DMS153 treated with DMSO at 0.1 percent for 48 hours (cell line): ENCODE data around the gene PARL.

Experiments
- DNase-seq: peaks from one replicate; lab custom pipeline; 2025; ENCODE audit not compliant: unreplicated experiment; lab: John Stamatoyannopoulos, UW

The PARL gene, protein sequence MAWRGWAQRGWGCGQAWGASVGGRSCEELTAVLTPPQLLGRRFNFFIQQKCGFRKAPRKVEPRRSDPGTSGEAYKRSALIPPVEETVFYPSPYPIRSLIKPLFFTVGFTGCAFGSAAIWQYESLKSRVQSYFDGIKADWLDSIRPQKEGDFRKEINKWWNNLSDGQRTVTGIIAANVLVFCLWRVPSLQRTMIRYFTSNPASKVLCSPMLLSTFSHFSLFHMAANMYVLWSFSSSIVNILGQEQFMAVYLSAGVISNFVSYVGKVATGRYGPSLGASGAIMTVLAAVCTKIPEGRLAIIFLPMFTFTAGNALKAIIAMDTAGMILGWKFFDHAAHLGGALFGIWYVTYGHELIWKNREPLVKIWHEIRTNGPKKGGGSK

DNA sequence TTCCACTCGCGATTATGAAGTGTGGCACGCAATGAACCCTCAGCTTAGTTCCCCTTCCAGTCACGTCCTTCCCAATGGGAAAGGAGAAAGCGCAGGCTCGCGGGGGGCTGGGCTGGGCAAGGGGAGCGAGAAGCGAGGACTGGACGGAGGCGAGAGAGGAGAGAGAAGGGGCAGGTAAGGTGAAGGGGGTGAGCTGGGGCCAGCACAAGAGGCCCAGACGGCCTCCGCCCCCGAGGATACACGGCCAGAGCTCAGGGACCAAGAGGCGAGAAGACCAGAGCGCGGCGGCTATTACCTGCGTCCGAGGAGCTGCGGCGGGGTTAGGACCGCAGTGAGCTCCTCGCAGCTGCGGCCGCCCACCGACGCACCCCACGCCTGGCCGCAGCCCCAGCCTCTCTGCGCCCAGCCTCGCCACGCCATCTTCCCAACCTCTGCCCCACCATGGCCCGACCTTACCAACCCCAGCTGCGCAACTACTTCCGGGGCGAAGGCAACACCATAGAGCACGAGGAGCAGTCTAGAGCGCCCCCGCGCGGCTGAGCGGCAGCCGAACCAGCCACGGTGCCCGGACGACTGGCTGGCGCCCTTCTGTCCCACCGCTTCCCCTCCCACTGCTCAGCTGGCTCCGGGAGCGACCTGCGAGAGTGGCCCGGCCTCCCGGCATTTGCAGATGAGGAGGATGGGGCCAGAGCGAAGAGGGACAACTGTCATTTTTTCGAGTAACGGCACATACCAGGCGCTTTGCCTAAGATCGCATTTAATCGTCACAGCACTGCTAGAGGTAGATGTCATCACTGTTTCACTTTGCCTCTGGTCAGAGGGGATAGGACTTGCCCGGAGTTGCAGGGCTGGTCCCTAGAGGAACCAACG, at the start of gene PARL:
Gene PARL, minus strand, starts transcription at position 454 of the 870 bp plus-strand sequence. Its CDS starts 34 bp downstream, at position 420.
- peak; percentile 88 for DNase-seq

DNA sequence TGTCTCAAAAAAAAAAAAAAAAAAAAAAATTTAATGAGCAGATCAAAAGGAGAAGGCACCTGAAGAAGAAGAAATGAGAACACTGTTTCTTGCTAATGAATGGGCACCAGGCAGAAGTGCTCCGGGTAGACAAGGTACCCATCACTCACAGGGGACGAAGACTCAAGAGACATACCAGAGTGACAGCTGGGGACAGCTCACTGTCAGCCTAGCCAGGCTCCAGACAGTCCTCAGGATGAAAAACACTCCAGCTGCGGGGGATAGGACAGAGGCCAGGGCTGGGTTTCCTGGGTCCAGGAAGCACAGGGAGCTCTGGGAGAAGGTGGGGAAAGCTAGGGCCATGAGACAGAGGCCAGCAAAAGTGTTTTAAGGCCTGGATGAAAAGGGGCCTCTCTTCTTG, 48.5 kb upstream of the PARL start:
- no peak for DNase-seq

DNA sequence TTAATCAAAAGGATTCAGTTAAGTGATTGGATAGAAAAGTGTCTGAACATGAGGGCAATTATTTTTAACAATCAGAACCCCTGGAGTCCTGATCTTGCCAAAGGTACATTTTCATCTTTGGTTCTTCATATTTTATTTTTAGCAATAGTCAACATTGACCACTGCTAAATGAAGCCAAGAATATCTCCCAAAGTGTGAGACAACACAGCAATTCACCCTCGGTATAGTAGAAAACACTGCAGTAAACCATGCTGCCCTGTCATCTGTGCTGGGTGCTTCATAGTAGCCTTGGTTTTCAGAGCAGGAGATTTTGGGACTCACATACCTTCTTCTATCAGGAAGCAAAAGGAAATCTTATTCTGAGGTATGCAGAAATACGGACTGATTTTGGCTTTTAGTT, 47.2 kb upstream of the PARL start:
- DNase-seq: no peak

DNA sequence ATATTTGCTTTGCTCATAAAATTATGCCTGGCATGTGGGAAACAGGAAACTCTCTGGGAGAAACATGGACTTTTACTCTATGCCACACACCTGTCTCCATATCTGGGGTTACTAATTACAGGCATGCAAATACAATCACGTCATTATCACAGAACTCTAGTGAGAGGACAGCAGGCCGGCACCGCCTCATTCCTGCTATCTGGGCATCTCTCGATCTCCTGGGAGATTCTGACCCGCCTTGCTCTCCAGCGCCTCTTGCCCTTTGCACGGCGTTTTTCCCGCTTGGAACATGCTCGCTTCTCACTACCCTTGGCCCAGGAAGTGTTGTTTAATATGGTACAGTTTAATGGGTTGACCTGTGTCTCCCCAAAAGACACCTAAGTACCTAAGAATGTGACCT, 45.4 kb upstream of the PARL start:
- DNase-seq: no peak

DNA sequence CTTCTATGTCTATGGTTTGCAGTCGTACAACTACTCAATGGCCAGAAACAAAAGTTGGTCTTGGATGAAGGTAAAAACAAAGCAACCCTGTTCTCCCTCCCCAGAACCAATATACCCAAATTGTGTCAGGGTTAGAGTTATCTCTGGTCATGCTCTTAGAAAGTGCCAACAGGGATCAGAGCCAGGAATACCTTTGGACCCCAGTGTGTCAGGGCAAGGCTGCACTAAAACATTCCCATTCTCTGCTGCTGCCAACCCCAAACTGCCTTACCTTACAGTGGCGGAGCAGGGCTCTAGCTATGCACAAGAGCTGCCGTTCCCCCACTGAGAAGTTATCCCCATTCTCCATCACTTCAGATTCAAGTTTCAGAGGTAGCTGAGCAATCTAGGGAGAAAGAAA, 42.4 kb upstream of the PARL start:
- no peak for DNase-seq

DNA sequence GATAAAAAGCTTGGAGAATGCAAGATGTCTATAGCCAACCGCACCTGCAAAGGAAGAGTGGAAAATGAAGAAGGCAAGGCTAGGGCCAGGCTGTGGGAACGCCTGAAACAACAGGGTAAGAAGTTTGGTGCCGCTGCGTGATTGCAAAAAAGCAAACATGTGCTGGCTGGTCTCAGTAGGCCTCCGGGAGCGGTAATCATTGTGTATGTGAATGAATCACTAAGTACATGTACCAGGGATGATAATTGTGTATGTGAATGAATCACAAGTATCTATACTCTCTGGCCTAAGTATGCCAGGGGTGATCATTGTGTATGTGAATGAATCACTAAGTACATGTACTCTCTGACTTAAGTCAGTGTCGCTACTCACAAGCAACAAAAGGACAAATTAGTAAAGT, 40.3 kb upstream of the PARL start:
- no peak for DNase-seq

DNA sequence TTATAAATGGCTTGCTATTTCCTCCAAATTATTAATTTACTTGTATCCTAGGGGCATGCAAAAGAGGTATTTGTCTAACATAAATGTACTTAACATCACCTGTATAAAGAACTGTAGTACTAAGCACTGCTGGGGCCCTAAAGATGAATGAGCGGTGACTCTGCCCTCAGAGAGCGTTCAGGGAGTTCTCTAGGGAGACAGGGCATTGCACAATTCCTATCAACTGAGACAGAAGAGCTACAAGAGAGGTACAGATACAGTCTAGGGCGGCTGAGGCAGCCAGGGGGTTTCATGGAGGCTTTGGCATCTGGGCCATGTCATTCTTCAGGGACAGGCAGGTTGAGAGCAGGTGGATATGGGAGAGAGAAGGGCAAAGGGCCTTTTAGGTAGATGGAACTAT, 39.9 kb upstream of the PARL start:
- DNase-seq: no peak

DNA sequence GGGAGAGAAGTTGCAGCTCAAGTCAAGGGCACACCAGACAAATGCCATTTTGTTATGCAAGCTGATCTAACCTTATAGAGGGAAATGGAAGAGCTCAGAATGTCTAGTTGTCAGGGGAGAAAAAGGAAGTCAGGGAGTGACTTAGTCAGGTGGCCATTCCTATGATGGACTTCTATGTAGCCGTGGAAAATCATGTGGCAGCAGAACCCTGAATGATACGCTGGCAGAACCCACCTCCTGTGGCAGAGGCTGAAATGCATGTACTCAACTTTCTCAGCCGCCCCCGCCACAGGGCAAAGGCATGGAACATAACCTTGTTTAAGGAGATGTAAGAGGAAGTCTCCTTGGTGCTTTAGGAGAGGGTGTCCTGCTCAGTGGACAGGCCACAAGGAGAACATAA, 37.7 kb upstream of the PARL start:
- no peak for DNase-seq

DNA sequence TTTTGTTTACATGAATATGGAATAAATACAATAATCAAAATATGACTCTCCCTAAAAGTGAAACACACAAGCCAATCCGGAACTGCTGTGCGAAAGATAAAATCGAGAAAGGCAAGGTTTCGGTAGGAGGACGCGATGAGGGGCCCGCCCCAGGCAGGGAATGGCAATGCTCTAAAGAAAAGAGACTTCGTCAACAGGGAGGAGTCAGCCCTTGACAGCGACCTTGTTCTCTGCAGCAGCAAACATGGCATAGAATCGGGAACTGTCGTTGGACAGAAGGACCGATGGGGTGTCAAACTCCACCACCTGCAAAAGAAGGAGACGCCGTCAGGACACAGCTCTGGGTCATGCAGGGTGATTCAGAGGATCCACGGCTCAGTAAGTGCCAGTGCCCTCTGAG, 36.4 kb upstream of the PARL start:
- DNase-seq: no peak

DNA sequence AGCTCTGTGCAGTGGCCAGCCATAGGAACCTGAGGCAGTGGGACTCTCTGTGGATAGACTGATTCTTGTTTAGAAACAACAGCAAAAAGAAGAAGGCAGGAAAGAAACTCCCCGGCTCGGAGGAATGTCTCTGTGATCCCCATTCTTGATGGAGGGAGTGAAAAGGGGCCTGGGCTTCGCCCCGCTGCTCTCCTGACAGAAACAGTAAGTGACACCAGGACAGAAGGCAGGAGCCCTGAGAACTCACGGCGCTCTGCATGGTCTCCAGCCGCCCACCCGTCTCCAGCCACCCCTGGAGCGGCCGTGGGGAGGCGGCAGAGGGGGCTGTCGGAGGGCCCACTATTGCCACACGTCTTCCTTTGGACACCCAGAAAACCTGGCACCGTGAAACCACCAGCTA, 35.7 kb upstream of the PARL start:
- no peak for DNase-seq

DNA sequence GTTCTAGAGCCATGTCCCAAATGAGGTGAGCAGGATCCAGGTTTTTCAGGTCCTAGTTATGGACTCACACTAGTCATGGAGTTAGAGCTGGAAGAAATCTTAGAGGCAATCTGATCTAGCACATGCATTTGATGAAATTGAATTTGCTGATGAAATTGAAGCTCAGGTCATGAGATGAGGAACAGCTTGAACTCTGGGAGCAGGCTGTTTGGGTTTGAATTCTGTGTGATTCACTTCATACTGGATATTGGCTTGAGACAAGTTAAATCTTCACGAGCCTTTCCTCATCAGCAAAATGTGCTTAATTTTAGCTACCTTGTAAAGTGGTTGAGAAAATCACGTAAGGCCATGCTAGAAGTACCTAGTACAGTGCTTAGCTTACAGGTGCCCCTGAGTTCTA, 33.5 kb upstream of the PARL start:
- no peak for DNase-seq

DNA sequence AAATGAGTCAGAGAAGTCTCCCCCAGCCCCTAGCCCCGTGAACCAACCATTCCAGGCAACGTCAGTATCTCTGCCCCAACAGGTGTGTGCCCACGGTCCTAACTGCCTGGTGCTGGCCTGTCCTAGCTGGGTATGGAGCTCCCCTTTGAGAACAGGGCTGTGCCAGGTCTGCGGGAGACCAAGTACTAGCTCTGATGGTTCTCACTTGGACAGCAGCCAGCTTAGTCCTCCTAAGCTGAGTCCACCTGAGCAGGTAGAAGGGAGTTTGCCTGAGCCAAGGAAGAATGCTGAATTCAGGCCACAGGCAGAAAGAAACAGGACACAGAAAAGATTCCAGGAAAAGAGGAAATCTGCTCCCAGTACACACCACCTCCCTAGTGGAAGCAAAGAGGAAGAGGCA, 33.1 kb upstream of the PARL start:
- no peak for DNase-seq

DNA sequence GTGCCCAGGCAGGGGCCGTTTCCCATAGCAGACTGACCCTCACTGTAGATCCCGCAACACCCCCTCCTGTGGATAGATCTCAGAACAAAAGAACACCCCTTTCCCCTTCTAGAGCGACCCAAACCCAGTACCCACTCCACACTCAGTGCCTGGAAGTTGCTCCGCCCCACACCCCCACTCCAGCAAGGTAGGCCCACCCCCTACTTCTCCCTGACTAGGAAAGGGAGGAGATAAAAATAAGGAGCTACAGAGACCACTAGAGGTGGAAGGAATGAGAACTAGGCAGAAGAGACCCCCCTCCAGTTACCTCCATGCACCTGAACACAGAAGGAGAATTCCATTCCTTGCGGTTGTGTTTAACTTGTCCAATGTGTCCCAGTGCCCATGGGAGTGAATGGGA, 30.2 kb upstream of the PARL start:
- DNase-seq: no peak

DNA sequence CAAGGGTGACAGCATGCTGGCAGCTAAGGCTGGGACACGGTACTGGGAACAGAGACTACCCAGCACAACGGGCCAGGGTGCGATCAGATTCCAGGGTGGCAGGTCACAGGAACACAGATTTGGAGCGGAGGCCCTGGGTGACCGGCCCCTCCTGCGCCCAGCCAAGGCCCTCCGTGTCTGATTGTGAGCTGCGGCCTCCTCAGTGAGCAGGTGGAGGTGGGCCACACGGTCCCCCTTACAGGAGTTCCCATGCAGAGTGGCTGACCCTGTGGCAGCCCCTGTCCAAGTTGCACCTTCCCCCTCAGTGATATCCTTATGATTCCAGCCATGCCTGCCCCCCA, 28.9 kb upstream of the PARL start:
- DNase-seq: no peak

DNA sequence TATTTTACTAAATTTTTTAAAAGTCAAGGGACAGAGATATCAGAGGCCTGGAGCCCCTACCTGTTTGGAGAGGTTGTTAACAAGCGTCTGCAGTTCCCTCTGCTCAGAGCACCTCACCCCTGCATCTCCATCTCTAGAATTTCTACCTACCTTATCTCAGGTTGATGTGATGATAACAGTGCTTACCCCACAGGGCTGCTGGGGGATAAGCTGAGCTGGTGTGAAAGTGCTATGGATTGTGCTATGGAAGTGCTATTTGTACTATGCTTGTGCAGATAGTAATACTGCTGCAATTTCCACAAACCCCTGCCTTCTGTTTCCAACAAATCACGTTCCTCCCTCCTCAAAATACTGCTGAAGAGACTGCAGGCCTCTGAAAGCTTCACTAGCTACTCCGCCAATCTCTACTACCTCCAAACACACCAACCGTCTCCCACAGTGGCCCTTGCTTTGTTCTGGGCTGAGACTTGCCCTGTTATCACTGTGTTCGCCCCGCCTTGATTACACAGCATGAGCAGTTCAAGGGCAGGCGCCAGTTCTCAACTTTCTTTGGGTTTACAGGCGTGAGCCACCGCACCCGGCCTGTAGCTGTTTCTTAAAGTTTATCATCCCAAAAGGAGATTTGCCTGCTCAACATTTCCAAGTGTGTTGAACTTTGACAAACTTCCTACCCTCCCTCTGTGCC, 28.4 kb upstream of the PARL start:
- no peak for DNase-seq

DNA sequence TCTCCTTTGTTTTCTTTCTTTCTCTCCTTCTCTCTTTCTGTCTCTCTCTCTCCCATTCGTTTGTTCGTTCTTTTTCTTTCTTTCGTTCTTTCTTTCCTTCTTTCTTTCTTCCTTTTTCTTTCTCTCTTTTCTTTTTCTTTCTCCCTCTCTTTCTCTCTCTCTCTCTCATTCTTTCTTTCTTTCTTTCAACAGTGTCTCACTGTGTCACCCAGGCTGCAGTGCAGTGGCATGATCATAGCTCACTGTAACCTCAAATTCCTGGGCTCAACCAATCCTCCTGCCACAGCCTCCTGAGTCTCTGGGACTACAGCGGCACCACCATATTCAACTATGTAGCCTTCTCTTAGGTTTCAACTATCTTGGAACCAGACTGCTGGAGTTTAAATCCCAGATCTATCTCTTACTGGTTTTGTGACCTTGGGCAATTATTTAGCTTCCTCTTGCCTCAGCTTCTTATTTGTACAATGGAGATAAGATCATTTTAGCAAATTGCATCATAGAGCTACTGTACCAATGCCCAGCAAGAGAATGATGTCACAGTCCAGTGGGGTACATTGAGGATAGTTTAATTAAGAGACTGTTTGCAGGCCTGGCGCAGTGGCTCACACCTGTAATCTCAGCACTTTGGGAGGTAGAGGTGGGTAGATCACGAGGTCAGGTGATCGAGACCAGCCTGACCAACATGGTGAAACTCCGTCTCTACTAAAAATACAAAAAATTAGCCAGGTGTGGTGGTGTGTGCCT, 27.3 kb upstream of the PARL start:
- no peak for DNase-seq

DNA sequence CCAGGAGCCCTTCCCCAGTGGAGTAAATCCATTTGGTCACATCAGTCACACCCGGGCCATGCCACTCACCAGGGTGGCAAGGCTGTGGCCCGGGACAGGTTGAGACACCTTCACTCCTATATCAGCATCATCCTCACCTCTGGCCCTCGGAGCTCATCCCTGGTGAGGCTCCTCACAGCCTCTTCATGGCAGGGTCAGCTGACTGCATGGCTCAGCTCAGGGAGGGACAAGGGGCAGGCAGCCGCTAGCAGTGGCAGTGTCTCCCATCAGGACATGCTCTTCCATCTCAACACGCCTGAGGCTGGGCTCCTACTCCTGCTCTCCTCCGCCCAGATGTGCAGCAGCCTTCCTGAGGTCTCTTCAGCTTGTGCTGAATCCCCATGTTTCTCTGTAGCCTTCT, 26.4 kb upstream of the PARL start:
- DNase-seq: no peak

DNA sequence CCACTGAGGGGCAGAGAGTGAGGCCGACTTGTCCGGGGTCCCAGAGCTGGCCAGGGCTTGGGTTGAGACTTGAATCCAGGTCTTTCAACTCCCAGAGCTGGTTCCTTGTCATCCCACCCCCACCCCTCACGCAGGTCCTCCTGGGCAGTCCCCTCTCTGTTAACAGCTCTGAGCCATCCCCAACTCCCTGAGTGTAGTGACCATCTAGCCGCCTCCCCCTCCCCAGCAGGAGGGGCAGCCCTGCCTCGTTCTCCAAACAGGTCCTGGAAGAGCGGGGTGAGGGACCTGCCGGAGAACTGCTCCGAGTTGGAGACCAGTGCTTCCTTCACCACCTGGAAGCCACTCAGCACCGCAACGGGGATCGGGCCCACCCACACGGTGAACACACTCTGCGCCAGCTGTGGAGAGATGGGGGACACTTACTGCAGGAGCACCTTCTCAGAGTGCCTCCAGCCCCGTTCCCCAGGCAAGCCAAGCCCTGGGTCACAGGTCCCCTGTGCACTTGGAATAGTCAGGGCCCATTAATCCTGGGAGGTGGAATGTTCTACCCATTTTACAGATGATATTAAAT, 24.4 kb upstream of the PARL start:
- DNase-seq: no peak

DNA sequence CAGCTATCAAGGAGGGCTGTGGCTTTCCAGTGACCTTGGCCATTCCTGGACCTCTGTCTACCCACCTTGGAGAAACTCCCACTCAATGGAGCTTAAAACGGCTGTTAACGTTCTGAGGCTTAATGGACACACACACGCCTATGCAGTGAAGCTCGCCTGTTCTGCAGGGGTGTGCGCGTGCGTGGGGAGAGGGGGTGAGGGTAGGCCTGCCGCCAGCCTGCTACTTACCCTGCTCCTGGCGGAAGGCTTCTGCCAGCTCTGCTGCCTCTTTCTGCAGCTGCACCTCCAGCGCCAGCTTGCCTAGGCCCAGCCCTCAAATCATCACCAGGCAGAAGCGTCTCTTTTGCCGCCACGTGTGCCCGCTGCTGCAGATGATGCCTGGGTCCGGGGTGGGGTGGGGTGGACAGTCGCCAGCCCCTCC, 23.2 kb upstream of the PARL start:
- DNase-seq: no peak

DNA sequence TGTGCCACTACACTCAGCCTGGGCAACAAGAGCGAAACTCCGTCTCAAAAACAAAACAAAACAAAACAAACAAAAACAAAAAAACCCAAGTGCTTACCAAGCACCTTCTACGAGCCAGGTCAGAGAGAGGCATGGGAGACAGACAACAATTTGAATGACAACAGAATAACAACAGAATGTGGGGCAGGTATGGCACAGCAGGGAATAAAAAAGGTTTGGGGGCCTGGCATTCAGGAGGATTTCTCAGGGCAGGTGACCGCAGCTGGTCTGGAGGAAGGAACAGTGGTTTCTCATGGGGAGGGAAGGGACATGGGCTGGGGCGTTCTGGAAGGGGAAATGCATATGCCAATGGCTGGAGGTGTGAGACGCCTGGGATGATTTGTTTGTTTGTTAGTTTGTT, 22.5 kb upstream of the PARL start:
- DNase-seq: no peak
